ENCODE measurements around the gene NAALADL2. TPM values are rescaled to one million over a fixed set of nuclear protein-coding genes. Genes with fewer than 3 reads are reported as not detected.

Gene NAALADL2
- polyA plus RNA-seq, 3 donors = not detected

DNA sequence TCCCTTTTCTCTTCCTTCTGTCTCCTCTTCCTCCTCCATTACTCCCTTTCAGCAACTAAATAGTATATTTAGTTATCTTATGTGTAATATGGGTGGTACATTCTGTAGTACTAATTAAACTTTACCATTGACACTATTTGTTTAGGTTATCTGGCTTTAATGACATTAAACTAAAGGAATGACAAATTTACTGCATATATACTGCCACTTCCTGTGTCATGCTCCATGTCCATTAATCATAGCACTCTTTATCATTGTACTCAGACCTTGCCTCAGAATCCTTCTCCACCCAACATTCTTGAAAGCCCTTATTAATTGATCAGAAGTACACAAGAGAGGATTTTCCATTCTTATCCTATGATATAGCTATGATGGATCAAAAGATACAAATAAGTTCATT, 244.2 kb downstream of the NAALADL2 start:
- no peak overlapping the region for H3K4me3 Mint-ChIP-seq
- no peaks in the 10 kb centered on the region for H3K4me1 Mint-ChIP-seq
- no peaks in the 10 kb centered on the region for H3K4me1 ChIP-seq (ENCODE audit: control insufficient read depth in 1 of 2, insufficient read depth in 2 of 2, low read length in 2 of 2)
- H3K27ac ChIP-seq (ENCODE audit: low read depth in 1 of 2, low read length in 2 of 2) = no peak overlapping the region
- TF ChIP-seq, protein P1, sequence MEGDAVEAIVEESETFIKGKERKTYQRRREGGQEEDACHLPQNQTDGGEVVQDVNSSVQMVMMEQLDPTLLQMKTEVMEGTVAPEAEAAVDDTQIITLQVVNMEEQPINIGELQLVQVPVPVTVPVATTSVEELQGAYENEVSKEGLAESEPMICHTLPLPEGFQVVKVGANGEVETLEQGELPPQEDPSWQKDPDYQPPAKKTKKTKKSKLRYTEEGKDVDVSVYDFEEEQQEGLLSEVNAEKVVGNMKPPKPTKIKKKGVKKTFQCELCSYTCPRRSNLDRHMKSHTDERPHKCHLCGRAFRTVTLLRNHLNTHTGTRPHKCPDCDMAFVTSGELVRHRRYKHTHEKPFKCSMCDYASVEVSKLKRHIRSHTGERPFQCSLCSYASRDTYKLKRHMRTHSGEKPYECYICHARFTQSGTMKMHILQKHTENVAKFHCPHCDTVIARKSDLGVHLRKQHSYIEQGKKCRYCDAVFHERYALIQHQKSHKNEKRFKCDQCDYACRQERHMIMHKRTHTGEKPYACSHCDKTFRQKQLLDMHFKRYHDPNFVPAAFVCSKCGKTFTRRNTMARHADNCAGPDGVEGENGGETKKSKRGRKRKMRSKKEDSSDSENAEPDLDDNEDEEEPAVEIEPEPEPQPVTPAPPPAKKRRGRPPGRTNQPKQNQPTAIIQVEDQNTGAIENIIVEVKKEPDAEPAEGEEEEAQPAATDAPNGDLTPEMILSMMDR (IDR thresholded peaks at IDR 0.05) = no peak
- H2AFZ ChIP-seq (ENCODE audit: insufficient read depth, low read depth, low read length, poor library complexity, severe bottlenecking) = no peak overlapping the region
- intact Hi-C loops (cut with micrococcal nuclease) = no loop called here
- DNase-seq = no peak
- no peak overlapping the region for H3K27ac Mint-ChIP-seq
- H3K4me3 ChIP-seq (replicated peaks in 1 of 3; ENCODE audit: low read depth in 2 of 3, low read length in 3 of 3) = no peak overlapping the region
- H3K9ac ChIP-seq (ENCODE audit: insufficient read depth, low read length, poor library complexity, severe bottlenecking) = no peak overlapping the region
- no peaks in the 10 kb centered on the region for H4K20me1 ChIP-seq (ENCODE audit: insufficient read depth, low read length)
- peaks cover 0 to 5% (median 2%) of the 10 kb centered on the region in 7 donors for H3K9me3 Mint-ChIP-seq
- H3K9me3 ChIP-seq (replicated peaks in 1 of 2; ENCODE audit: control insufficient read depth in 1 of 2, insufficient read depth in 1 of 2, low read length in 2 of 2) = no peaks in the 10 kb centered on the region
- H3K27me3 Mint-ChIP-seq (ENCODE audit: low read depth in 3 of 3) = peaks cover 0 to under 1% (median 0%) of the 10 kb centered on the region in 3 donors
- no peaks in the 10 kb centered on the region for H3K36me3 ChIP-seq (replicated peaks in 1 of 2; ENCODE audit: control insufficient read depth in 1 of 2, insufficient read depth in 2 of 2, low read length in 2 of 2)
- no peaks in the 10 kb centered on the region for H3K27me3 ChIP-seq (ENCODE audit: control insufficient read depth in 2 of 2, insufficient read depth in 2 of 2, low read length in 2 of 2)
- no peaks in the 10 kb centered on the region for H3K79me2 ChIP-seq (ENCODE audit: insufficient read depth, low read length)
- no peak overlapping the region for H3K4me2 ChIP-seq (replicated peaks; ENCODE audit: extremely low read depth, low read length, poor library complexity, severe bottlenecking)
- no peaks in the 10 kb centered on the region for H3K36me3 Mint-ChIP-seq

DNA sequence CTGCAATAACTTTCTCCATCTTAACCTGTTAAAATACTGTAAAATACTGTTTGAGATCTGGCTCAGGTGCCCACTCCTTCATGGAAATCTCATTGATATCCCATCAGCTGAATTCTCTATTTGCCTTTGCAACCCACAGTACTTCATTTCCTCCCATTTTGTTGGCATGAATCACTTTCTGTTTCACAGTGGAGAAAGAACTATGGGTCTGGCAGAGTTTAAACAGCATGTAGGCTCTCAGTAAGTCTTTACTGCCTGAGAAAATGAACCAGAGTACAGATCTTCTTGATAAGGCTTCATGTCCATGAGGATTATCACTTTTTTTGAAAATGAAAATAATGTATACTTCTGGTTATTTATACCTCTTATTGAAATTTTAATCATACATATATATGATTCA, 245.9 kb downstream of the NAALADL2 start:
- H3K4me3 Mint-ChIP-seq = no peak overlapping the region
- Histone ChIP-seq H3K4me3 (replicated peaks in 1 of 3; ENCODE audit: low read depth in 2 of 3, low read length in 3 of 3) (no peak overlapping the region), H3K4me2 (replicated peaks; ENCODE audit: extremely low read depth, low read length, poor library complexity, severe bottlenecking) (no peak overlapping the region), H3K9ac (ENCODE audit: insufficient read depth, low read length, poor library complexity, severe bottlenecking) (no peak overlapping the region), H3K27me3 (ENCODE audit: control insufficient read depth in 2 of 2, insufficient read depth in 2 of 2, low read length in 2 of 2) (no peaks in the 10 kb centered on the region), H3K9me3 (replicated peaks in 1 of 2; ENCODE audit: control insufficient read depth in 1 of 2, insufficient read depth in 1 of 2, low read length in 2 of 2) (no peaks in the 10 kb centered on the region), H3K36me3 (replicated peaks in 1 of 2; ENCODE audit: control insufficient read depth in 1 of 2, insufficient read depth in 2 of 2, low read length in 2 of 2) (no peaks in the 10 kb centered on the region), H3K27ac (ENCODE audit: low read depth in 1 of 2, low read length in 2 of 2) (no peak overlapping the region), H3K4me1 (ENCODE audit: control insufficient read depth in 1 of 2, insufficient read depth in 2 of 2, low read length in 2 of 2) (no peaks in the 10 kb centered on the region), H2AFZ (ENCODE audit: insufficient read depth, low read depth, low read length, poor library complexity, severe bottlenecking) (no peak overlapping the region), H3K79me2 (ENCODE audit: insufficient read depth, low read length) (no peaks in the 10 kb centered on the region), H4K20me1 (ENCODE audit: insufficient read depth, low read length) (no peaks in the 10 kb centered on the region)
- no peak for DNase-seq
- peaks cover 0 to 5% (median 2%) of the 10 kb centered on the region in 7 donors for H3K9me3 Mint-ChIP-seq
- TF ChIP-seq, protein P1 (IDR thresholded peaks at IDR 0.05) = no peak
- no peaks in the 10 kb centered on the region for H3K27me3 Mint-ChIP-seq (ENCODE audit: low read depth in 3 of 3)
- no peak overlapping the region for H3K27ac Mint-ChIP-seq
- no peaks in the 10 kb centered on the region for H3K4me1 Mint-ChIP-seq
- intact Hi-C loops (cut with micrococcal nuclease) = no loop called here
- no peaks in the 10 kb centered on the region for H3K36me3 Mint-ChIP-seq

Measured in CD14-positive monocyte (primary cell).